Fibroblast of lung (primary cell): ENCODE data around the gene DLGAP4.

Source experiments
- EZH2 ChIP-seq: IDR thresholded peaks from 2 replicates; pipeline ENCODE4 v1.5.1; 2012; ENCODE audit warnings: low read length, control low read depth, mild to moderate bottlenecking; ENCODE audit errors: missing control alignments
- TF ChIP-seq, protein P1 (sequence below), 2 donors: IDR thresholded peaks in 1 of 2; conservative IDR thresholded peaks in 1 of 2; 1 replicate in 1 of 2; 2 replicates in 1 of 2; pipeline ENCODE4 v1.5.1; 2011 to 2012; ENCODE audit warnings: low read length in 2 of 2, control low read depth in 1 of 2, inconsistent platforms in 1 of 2, low read depth in 1 of 2, mild to moderate bottlenecking in 1 of 2

DNA sequence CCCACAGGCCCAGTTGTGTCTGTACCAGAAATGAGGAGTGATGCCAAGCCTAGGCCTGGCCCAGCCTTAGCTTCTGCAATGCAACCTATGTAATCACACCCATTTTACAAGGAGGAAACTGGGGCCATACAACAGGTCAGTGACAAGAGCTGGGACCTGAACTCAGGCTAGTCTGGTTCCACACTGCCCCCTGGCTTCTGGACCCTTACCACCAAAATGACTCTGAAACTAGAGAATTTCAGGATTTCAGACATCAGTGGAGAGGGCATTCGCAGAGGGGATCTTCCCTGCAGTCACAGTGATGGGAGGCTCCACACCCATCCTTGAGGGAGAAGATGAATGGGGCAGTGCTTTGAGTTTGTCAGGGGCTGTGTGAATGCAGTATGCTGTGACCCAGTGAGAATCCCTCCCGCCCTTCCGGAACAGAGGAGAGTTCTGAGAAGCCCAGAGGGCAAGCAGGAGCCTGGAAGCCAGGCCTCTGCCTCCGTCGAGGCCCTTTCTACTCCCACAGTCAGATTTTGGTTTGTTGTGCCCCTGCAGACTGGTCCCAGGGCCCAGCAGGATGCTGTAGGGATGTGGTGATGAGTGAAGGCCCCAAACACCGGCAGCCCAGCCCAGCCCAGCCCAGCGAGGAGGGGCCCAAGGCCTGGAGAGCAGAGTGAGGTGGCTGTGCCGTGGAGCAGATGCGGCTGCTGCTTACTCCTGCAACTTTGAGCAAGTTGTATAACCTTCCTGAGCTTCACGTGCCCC is 187.1 kb downstream of the DLGAP4 start:
- TF ChIP-seq, protein P1, sequence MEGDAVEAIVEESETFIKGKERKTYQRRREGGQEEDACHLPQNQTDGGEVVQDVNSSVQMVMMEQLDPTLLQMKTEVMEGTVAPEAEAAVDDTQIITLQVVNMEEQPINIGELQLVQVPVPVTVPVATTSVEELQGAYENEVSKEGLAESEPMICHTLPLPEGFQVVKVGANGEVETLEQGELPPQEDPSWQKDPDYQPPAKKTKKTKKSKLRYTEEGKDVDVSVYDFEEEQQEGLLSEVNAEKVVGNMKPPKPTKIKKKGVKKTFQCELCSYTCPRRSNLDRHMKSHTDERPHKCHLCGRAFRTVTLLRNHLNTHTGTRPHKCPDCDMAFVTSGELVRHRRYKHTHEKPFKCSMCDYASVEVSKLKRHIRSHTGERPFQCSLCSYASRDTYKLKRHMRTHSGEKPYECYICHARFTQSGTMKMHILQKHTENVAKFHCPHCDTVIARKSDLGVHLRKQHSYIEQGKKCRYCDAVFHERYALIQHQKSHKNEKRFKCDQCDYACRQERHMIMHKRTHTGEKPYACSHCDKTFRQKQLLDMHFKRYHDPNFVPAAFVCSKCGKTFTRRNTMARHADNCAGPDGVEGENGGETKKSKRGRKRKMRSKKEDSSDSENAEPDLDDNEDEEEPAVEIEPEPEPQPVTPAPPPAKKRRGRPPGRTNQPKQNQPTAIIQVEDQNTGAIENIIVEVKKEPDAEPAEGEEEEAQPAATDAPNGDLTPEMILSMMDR (conservative IDR thresholded peaks at IDR 0.05 in 1 of 2, IDR thresholded peaks at IDR 0.05 in 1 of 2; ENCODE audit: low read depth in 1 of 2, low read length in 2 of 2): peak; percentile 6 to 32
- no peak for TF ChIP-seq EZH2
